ENCODE data around the gene FREM2.

FREM2 gene

GRCh38 chr13:38905861-38906260, 219.0 kb downstream of the FREM2 start:
- DNase-seq = no peak

- DNase-seq = no peak
Observed at GRCh38 chr13:38908574-38908973, 221.7 kb downstream of the FREM2 start.

GRCh38 chr13:38914070-38914469, 227.2 kb downstream of the FREM2 start:
- no peak for DNase-seq

GRCh38 chr13:38921081-38921480, 234.2 kb downstream of the FREM2 start:
- DNase-seq = no peak

- DNase-seq = no peak
Observed at GRCh38 chr13:38922170-38922569, 235.3 kb downstream of the FREM2 start.

GRCh38 chr13:38933786-38934185, 246.9 kb downstream of the FREM2 start:
- DNase-seq = no peak
